ENCODE results near the gene PINLYP. TPM values are rescaled to one million over a fixed set of nuclear protein-coding genes. Genes with fewer than 3 reads are reported as not detected.

PINLYP gene
- total RNA-seq, 2 donors from 2014 or later: 6.6 to 11.9 TPM

DNA sequence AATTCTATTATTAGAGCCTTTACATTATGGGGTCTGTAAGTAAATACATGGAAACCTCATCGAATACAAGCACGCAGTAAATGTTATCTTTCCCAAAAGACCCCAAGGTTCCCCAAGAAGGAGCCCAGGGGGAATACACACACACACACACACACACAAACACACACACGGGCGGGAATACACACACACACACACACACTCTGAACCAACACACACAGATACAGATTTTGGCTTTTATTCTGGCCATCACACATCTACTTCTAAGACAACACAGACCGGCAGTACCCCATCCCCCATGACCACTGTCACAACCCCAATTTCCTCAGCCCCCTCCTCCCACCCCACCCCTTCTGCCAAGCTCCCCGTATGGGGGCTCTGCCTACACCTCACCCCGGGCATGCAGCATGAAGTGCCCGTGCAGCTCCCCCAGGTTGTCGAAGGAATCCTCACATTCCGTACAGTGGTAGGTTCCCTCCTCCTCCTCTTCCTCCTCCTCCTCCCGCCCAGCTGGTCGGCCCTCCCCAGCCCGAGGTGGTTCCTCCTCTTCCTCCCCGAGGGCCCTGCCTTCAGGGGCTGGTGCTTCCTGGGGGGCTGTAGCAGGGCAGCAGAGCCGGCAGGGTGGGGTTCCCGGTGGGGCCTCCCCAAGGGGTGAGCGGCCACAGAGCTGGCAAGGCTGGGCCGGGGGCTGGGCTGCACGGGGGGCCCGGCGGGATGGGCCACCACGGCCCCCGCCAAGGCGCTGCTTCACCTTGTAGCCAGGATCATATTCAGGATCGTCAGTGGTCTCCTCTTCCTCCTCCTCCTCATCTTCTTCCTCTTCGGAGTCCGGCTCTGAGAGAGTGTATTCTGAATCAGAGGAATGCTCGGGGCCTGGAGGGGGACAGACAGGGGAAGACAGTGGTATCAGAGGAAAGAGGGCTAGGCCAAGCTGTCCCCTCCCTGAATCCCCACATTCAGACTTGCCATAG is 31.9 kb downstream of the PINLYP start:
- Histone ChIP-seq H3K27ac (no peak overlapping the region), H3K9me3 (no peaks in the 10 kb centered on the region), H3K4me3 (no peak overlapping the region), H3K4me1 (ENCODE audit: control insufficient read depth in 1 of 2, low read depth in 2 of 2) (no peaks in the 10 kb centered on the region), H3K36me3 (peaks cover 9% of the 10 kb centered on the region), H3K27me3 (replicated peaks; ENCODE audit: insufficient read depth) (no peaks in the 10 kb centered on the region)
- TF ChIP-seq, protein P1, sequence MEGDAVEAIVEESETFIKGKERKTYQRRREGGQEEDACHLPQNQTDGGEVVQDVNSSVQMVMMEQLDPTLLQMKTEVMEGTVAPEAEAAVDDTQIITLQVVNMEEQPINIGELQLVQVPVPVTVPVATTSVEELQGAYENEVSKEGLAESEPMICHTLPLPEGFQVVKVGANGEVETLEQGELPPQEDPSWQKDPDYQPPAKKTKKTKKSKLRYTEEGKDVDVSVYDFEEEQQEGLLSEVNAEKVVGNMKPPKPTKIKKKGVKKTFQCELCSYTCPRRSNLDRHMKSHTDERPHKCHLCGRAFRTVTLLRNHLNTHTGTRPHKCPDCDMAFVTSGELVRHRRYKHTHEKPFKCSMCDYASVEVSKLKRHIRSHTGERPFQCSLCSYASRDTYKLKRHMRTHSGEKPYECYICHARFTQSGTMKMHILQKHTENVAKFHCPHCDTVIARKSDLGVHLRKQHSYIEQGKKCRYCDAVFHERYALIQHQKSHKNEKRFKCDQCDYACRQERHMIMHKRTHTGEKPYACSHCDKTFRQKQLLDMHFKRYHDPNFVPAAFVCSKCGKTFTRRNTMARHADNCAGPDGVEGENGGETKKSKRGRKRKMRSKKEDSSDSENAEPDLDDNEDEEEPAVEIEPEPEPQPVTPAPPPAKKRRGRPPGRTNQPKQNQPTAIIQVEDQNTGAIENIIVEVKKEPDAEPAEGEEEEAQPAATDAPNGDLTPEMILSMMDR (IDR thresholded peaks at IDR 0.05): no peak
- ATAC-seq (ENCODE audit: insufficient number of reproducible peaks, low FRiP score, low read depth) (no peak), DNase-seq (ENCODE audit: low spot score) (no peak)

DNA sequence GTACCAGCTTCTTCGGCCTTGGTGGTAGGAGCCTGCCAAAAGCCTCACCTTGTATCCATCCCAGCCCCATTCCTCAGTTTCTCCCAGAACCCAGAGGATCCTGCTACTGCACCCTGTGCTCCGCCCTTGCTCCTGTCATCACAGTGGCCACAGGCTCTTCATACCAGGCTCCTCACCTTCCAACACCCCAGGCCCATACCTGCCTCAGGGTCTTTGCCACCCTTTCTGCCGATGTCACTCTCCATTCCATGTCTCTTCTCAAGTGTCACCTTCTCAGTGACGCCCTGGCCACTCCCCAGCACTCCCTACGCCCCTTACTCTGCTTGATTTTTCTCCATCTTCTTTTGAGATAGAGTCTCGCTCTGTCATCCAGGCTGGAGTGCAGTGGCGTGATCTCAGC is 34.3 kb downstream of the PINLYP start:
- ATAC-seq (ENCODE audit: insufficient number of reproducible peaks, low FRiP score, low read depth) (no peak), DNase-seq (ENCODE audit: low spot score) (no peak)
- H3K36me3 ChIP-seq: peaks cover 17% of the 10 kb centered on the region
- no peaks in the 10 kb centered on the region for H3K27me3 ChIP-seq (replicated peaks; ENCODE audit: insufficient read depth)
- no peak overlapping the region for H3K4me3 ChIP-seq
- H3K27ac ChIP-seq: no peak overlapping the region
- no peaks in the 10 kb centered on the region for H3K9me3 ChIP-seq
- no peaks in the 10 kb centered on the region for H3K4me1 ChIP-seq (ENCODE audit: control insufficient read depth in 1 of 2, low read depth in 2 of 2)
- TF ChIP-seq, protein P1 (IDR thresholded peaks at IDR 0.05): no peak

DNA sequence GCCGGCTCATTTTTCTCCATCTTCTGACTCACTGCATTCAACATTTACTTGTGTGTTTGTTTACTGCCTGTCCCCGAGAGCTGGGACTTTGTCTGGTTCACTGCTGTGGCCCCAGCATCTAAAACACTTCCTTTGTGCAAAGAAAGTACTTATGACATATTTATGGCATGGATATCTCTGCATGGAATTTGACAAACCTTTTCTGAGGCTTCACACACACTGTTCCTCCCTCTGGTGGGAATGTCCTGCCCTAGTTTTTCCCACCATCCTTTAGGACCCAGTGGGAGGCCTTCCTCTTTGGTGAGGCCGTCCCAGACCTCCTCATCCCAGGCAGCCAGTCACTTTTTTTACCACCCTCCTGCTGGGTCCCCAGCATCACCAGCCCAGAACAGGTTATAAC is 34.9 kb downstream of the PINLYP start:
- no peaks in the 10 kb centered on the region for H3K9me3 ChIP-seq
- H3K27me3 ChIP-seq (replicated peaks; ENCODE audit: insufficient read depth): no peaks in the 10 kb centered on the region
- no peak overlapping the region for H3K27ac ChIP-seq
- TF ChIP-seq, protein P1 (IDR thresholded peaks at IDR 0.05): no peak
- H3K36me3 ChIP-seq: peaks cover 17% of the 10 kb centered on the region
- H3K4me1 ChIP-seq (ENCODE audit: control insufficient read depth in 1 of 2, low read depth in 2 of 2): no peaks in the 10 kb centered on the region
- H3K4me3 ChIP-seq: no peak overlapping the region
- ATAC-seq (ENCODE audit: insufficient number of reproducible peaks, low FRiP score, low read depth): no peak
- DNase-seq (ENCODE audit: low spot score): no peak

DNA sequence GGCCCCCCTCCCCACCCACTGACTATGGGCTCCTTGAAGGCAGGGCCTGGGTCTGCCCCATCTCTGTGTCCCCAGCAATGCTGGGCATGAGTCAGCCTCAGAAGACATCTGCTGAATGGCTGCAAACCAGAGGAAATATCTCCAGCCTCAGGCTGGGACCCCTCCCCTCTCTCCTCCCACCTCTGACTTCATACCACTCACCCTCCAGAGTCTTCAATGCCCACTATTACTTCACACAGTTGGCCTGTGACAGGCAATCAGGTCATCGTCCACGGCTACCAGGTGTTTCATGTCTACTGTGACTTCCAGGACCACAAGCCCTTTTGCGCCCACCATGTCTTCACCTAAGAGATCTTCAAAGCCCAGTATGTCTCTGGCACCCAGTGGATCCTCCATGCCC is 36.2 kb downstream of the PINLYP start, which contains the start of gene SRRM5:
SRRM5 (plus strand) TSS at position 301 of the 400 bp plus-strand sequence; CDS start at position 335, 34 bp downstream.
- Histone ChIP-seq H3K9me3 (no peaks in the 10 kb centered on the region), H3K27me3 (replicated peaks; ENCODE audit: insufficient read depth) (no peaks in the 10 kb centered on the region), H3K27ac (no peak within 1 kb of the TSS), H3K36me3 (peaks cover 14% of the 10 kb centered on the region), H3K4me3 (no peak within 1 kb of the TSS), H3K4me1 (ENCODE audit: control insufficient read depth in 1 of 2, low read depth in 2 of 2) (no peaks in the 10 kb centered on the region)
- DNase-seq (ENCODE audit: low spot score) (no peak), ATAC-seq (ENCODE audit: insufficient number of reproducible peaks, low FRiP score, low read depth) (no peak)
- TF ChIP-seq, protein P1 (IDR thresholded peaks at IDR 0.05): no peak

DNA sequence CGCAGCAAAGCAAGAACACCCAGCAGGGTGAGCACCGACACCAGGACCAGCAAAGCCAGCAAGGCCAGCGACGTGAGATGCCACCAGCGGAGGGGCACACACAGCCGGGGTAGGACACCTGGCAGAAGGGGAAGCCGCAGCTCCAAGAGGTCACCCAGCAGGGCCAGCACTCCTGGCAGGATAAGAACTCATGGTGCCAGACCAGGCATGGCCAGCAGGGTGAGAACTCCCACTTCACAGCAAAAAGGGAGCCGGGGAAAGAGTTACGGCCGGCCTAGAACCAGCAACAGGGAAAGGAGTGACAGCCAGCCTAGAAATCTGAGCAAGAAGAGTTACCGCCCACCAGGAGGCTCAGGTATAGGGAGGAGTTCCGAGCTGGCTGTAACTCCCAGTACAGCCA is 36.8 kb downstream of the PINLYP start:
- Histone ChIP-seq H3K4me1 (ENCODE audit: control insufficient read depth in 1 of 2, low read depth in 2 of 2) (no peaks in the 10 kb centered on the region), H3K36me3 (peaks cover 14% of the 10 kb centered on the region), H3K4me3 (no peak overlapping the region), H3K9me3 (no peaks in the 10 kb centered on the region), H3K27ac (no peak overlapping the region), H3K27me3 (replicated peaks; ENCODE audit: insufficient read depth) (no peaks in the 10 kb centered on the region)
- no peak for DNase-seq (ENCODE audit: low spot score)
- TF ChIP-seq, protein P1 (IDR thresholded peaks at IDR 0.05): no peak
- no peak for ATAC-seq (ENCODE audit: insufficient number of reproducible peaks, low FRiP score, low read depth)

All from thoracic aorta (tissue), 2 donors.